Testis (tissue), 2 donors: ENCODE data around the gene PLRG1.
"Not testable (repeated sequence)": the region's sequence is repeated elsewhere in the genome, so short reads cannot be mapped to it uniquely, and the experiment has no call there.

ENCODE experiments used
- CTCF ChIP-seq, 3 experiments: fragments of 450-650 bp in 2 of 3; fragments of 200-600 bp in 1 of 3; sonication (generic) in 1 of 3; IDR thresholded peaks; one replicate each; pipeline ENCODE4 v1.5.1; 2016 to 2019; ENCODE audit warnings: antibody characterized with exemption in 3 of 3, mild to moderate bottlenecking in 2 of 3, moderate library complexity in 1 of 3
- POLR2A ChIP-seq: fragments of 450-650 bp; IDR thresholded peaks from one replicate; pipeline ENCODE4 v1.6.1; 2017; ENCODE audit warnings: antibody characterized with exemption, mild to moderate bottlenecking, moderate library complexity

GRCh38 chr4:154594343-154594742 is 44.1 kb upstream of the PLRG1 start:
- not testable (repeated sequence) for TF ChIP-seq CTCF (IDR thresholded peaks at IDR 0.05); POLR2A
